Activated CD8-positive, alpha-beta memory T cell treated with anti-CD3 and anti-CD28 coated beads for 36 hours (primary cell): ENCODE results near the gene AMHR2. TPM values are rescaled to one million over a fixed set of nuclear protein-coding genes. Genes with fewer than 3 reads are reported as not detected.

ENCODE experiments used
- total RNA-seq, 2 experiments: library from RNA; stranded (reverse); gene quantifications; one replicate each; pipeline ENCODE4 v1.2.3, GENCODE V29; 2021

AMHR2 gene
- total RNA-seq, 2 experiments from 2014 or later: not detected

Other genes starting within 250 kb of the AMHR2 start
- 10 to 100 TPM; 44.1 to 45.9 TPM for gene ZNF740, start 243.1 kb upstream of the AMHR2 start, total RNA-seq
- gene CSAD, start 242.9 kb upstream of the AMHR2 start, total RNA-seq: 10 to 100 TPM; 14.1 to 14.8 TPM
- gene ITGB7, start 216.6 kb upstream of the AMHR2 start, total RNA-seq: 100 to 1,000 TPM; 244 to 248 TPM
- gene RARG, start 191.6 kb upstream of the AMHR2 start, total RNA-seq: 10 to 100 TPM; 42.5 to 42.7 TPM
- 10 to 100 TPM; 59.6 to 60.9 TPM for gene ESPL1, start 155.6 kb upstream of the AMHR2 start, total RNA-seq
- 100 to 1,000 TPM; 338 to 349 TPM for gene PFDN5, start 128.3 kb upstream of the AMHR2 start, total RNA-seq
- gene MYG1, start 124.2 kb upstream of the AMHR2 start, total RNA-seq: 10 to 100 TPM; 88.0 to 91.2 TPM
- 10 to 100 TPM; 77.7 to 78.9 TPM for gene AAAS, start 102.2 kb upstream of the AMHR2 start, total RNA-seq
- not detected for gene SP7, start 87.5 kb upstream of the AMHR2 start, total RNA-seq
- 10 to 100 TPM; 53.6 to 53.7 TPM for gene SP1, start 43.7 kb upstream of the AMHR2 start, total RNA-seq
- 100 to 1,000 TPM; 237 to 244 TPM for gene PRR13, start 17.9 kb downstream of the AMHR2 start, total RNA-seq
- 1,000 to 10,000 TPM in 1 of 2 experiments, 100 to 1,000 TPM in 1; 995 to 1,012 TPM for gene PCBP2, start 28.2 kb downstream of the AMHR2 start, total RNA-seq
- gene MAP3K12, start 75.6 kb downstream of the AMHR2 start, total RNA-seq: 10 to 100 TPM; 10.5 to 13.8 TPM
- 10 to 100 TPM; 51.5 to 53.6 TPM for gene TARBP2, start 77.4 kb downstream of the AMHR2 start, total RNA-seq
- gene NPFF, start 83.6 kb downstream of the AMHR2 start, total RNA-seq: not detected
- 10 to 100 TPM; 23.3 to 23.6 TPM for gene ATF7, start 202.5 kb downstream of the AMHR2 start, total RNA-seq